SKM-1 (cell line): ENCODE results near the gene FMNL2.

ENCODE experiments used
- DNase-seq: peaks from one replicate; lab custom pipeline; 2025; ENCODE audit not compliant: unreplicated experiment; lab: John Stamatoyannopoulos, UW

The FMNL2 gene

GRCh38 chr2:152569186-152569585 is 234.2 kb downstream of the FMNL2 start:
- no peak for DNase-seq

DNA sequence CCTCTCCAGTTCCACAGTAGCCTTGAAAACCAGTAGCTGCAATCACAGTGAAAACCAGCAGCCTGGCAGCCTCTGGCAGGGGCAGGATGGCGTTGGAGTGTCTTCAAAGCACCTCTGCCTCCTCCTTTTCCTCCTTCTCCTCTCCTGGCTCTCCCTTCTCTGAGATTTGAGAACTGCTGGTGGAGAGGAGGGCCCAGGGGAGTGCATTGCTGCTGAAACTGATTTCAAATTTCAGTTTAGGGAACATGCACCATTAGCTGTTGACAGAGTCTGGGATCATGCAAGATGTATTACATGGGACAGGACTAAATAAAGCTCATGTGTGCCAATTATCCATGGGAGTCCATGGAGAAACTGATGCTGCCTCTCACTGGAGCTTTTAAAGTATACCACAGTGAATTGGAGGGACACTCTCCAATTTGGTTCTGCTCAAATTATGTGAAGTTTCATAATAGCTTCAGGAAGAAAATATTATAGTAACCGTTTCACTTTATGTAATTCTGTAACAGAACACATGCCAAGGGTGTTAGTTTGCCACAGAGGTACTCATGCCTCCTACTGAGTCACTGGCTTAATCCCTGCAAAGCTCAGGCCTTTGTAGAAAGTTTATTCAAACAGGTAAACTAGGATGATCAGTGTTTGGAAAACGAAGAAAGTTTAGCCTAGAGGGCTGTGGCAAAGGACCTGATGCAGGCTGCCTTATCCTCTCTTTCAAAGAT is 236.2 kb downstream of the FMNL2 start:
- no peak for DNase-seq

DNA sequence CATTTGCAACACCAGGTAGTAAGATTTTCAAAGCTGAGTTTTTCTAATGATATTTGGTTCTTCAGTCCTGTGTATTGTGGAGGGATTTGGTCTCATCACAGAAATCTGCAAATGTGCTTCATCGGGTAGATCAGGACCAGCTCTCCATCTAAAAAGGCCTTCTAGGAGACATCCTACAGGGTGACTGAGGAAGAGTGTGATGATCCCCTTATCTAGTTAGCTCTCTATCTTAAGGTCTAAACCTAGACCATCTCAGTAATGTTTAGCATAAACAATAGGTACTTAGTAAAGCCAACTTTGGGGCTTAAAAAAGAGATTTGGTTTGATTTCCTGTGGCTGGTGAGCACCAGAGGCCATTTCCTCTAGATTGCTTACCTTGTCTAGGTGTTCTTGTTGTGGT is 237.1 kb downstream of the FMNL2 start:
- no peak for DNase-seq

DNA sequence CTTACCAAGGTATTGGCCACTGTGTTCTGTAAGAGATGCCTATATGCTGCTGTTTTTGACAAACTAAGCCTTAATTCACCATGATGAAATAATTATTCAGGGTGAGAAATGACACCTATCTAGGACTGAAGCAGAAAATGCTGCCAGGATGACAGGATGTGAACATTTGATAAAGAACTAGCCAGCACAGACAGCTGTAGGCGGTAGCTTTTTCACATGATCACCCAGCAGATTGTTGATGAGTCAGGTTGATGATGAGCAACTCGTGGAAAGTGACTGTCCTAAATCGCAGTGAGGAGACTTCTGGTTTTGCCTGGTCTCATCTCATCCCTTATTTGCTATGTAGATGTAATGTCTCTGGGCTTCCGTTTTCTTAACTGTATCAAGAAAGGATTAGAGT is 238.2 kb downstream of the FMNL2 start:
- no peak for DNase-seq

- no peak for DNase-seq
Observed at GRCh38 chr2:152577579-152577978, 242.6 kb downstream of the FMNL2 start.

GRCh38 chr2:152578573-152578972 is 243.6 kb downstream of the FMNL2 start:
- DNase-seq, result no peak

DNA sequence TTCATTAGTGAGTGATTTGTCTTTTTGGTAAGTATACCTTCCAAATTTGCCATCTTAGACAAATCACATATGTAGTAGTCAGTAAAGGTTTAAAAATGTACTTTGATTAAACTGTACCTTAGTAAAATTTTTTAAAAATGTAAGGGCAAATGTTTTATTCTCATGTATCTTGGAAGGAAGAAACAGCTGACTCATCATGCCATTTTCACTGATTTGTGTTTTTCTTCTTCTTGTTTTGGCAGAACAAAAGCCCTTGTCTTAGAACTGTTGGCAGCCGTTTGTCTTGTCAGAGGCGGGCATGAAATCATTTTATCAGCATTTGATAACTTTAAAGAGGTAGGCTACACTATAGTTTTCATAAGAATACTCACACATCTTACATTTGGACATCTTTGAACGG is 245.7 kb downstream of the FMNL2 start:
- DNase-seq, result no peak

- DNase-seq, result no peak
Observed at GRCh38 chr2:152581360-152581759, 246.4 kb downstream of the FMNL2 start.

GRCh38 chr2:152582081-152582480 is 247.1 kb downstream of the FMNL2 start:
- DNase-seq, result no peak

DNA sequence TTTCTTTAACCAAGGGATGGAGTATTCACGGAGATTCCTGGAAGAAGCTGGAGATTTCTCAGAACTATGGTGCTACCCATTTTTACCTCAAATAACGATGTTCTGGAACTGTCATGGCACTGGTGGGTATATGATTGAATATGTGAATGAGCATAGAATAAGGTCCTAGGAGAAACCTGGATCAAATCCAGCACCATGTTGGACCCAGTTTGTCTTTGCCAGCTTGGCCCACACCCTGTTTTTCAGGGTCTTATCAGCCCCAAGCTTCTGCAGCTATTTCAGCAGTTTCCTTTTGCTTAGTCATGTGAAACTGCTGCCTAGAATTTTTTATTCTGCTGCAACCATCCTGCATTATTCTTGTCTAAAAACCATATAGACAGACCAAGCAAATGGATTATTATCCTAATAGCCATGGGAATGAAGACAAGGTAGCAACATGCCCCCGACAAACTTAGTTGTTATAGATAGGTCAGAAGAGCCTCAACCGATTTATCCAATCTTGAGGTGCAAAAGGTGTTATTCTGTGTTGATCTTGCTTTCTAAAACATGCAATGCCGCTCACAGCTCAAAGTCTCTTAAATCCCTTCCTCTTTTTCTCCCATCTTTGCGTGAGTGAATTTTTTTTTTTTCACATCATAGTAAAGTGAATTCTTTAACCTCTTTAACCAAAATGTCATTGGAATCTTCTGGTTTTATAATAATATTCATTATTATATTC is 248.7 kb downstream of the FMNL2 start:
- no peak for DNase-seq

- no peak for DNase-seq
Observed at GRCh38 chr2:152584301-152584700, 249.3 kb downstream of the FMNL2 start.

DNA sequence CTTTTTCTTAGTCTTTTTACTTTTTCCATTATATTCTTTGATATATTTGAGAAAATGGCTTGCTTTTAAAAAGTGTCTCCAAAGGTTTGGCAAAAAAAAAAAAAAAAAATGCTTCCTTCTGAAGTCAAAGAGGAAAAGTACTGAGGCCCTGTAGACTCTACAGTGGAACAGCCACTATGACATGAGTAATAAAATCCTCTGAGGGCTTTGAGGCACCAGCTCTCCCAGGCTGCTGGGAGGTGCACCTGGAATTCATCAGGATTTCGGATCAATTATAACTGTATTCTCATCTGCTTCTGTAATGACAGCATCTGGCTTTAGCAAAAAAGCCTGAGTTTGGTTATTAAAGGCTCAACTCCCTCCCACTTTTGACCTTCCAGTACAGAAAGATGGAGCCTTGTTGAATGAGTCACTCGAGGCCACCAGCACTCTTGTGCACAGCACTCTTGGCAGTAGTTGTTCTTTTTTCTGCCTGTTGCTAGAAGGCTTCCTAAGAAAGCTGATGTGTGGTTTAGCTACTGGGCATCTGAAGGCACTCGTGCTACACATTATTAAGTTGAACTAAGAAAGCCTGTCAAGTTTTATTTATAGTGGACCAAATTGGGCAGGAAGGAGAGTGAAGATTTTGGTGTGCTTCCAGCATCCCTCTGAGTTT is 251.0 kb downstream of the FMNL2 start:
- no peak for DNase-seq

- DNase-seq, result no peak
Observed at GRCh38 chr2:152587187-152587947, 252.4 kb downstream of the FMNL2 start.

DNA sequence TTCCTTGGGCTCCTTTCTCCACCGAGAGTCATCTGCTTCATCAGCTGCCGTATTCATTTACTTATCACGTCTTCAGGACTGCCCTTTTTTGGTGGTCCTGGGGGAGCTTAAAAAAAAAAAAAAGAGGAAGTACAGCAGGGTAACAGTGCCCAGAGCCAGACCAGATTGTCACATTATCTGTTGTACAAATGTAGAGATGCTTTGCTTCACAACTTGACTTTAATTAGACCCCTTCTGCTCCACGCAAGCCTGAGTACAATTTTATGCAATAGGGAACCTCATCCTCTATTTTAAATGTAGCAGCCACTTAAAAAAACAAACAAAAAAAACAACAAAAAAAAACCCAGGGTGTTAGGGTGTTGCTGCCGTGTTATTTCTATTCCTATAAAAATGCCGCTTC is 254.0 kb downstream of the FMNL2 start:
- no peak for DNase-seq

- peak; percentile 32 for DNase-seq
Observed at GRCh38 chr2:152594022-152594766, 259.2 kb downstream of the FMNL2 start.

DNA sequence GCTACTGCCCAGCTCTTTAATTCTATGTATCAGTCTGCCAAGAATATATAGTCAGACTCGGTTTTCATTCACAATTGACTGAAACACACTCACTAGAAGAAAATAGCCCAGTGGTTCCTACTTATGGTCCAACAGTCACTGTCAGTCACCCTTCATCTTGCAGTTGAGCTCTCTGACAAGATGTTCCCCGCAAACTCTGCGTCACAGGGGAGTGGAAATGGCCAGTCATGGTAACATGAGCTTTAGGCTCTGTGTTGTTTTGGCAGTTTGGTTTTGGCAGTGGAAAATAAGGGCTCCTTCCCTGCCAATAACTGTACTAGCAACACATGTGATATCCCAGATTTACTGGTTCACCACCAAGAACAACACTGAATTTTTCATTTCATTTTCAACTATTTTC is 259.8 kb downstream of the FMNL2 start:
- no peak for DNase-seq

DNA sequence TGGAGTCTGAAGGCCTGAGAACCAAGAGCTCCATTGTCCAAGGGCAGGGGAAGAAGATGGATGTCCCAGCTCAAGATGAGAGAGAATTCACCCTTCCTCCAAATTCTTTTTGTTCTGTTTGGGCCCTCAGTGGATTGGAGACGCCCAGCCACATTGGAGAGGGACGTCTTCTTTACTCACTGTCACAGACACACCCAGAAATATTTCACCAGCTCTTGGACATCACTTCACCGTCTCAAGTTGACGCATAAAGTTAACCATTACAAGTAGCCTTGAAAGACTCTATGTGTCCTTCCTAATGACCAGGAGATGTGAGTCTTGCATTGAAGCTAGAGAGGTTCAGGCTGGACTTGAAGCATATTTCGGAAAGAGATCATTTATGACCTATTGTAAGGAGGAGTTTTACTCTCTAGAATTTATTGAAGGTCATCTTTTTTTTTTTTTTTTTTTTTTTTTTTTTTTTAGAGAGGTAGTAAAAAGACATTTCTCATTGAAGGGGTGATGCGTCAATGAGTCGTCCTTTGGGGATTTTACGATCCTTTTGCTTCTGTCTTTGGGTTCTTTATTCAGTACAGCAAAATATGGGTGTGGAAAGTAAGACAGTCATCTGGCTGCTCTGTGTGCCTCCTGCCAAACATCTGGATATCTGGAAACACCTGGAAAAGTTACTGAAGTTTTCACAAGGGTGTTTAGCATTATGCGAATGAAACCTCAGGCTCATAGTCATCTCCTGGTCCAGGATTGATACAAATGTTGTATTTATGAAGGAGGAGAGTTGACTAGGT is 264.2 kb downstream of the FMNL2 start:
- no peak for DNase-seq

- DNase-seq, result no peak
Observed at GRCh38 chr2:152600051-152600657, 265.2 kb downstream of the FMNL2 start.

- DNase-seq, result no peak
Observed at GRCh38 chr2:152600697-152601096, 265.7 kb downstream of the FMNL2 start.

GRCh38 chr2:152602750-152603149 is 267.8 kb downstream of the FMNL2 start:
- DNase-seq, result no peak
